K562 (cell line): ENCODE measurements around the gene SLC25A45. TPM values are rescaled to one million over a fixed set of nuclear protein-coding genes. Genes with fewer than 3 reads are reported as not detected.

Source experiments
- CBFB ChIP-seq: sonication (generic); formaldehyde crosslinking; IDR thresholded peaks from 2 replicates; pipeline ENCODE4 v1.4.0; 2020; ENCODE audit warnings: mild to moderate bottlenecking, missing genetic modification reagents
- ETV1 ChIP-seq: fragments of 450-650 bp; conservative IDR thresholded peaks from 2 replicates; pipeline ENCODE4 v1.6.1; 2016; ENCODE audit warnings: missing genetic modification characterization, control low read depth, low read depth, missing compliant biosample characterization
- KDM1A ChIP-seq, 2 experiments: fragments of 450-650 bp; IDR thresholded peaks; 2 replicates each; pipeline ENCODE4 v1.6.1; 2016; ENCODE audit warnings: mild to moderate bottlenecking in 2 of 2
- NFE2L1 ChIP-seq: fragments of 450-650 bp; IDR thresholded peaks from 2 replicates; pipeline ENCODE4 v1.6.1; 2016; ENCODE audit warnings: missing genetic modification characterization, low read depth, mild to moderate bottlenecking, missing compliant biosample characterization, moderate library complexity, borderline replicate concordance
- PTTG1 ChIP-seq: fragments of 450-650 bp; IDR thresholded peaks from 2 replicates; pipeline ENCODE4 v1.6.1; 2016; ENCODE audit warnings: low read depth, mild to moderate bottlenecking, missing genetic modification characterization, missing compliant biosample characterization
- RBM39 ChIP-seq: fragments of 200-400 bp; formaldehyde crosslinking; optimal IDR thresholded peaks from 2 replicates; pipeline ENCODE3; 2018; ENCODE audit warnings: low read depth, low read length
- SRF ChIP-seq, 2 experiments: fragments of 250-450, 450-650 bp in 1 of 2; sonication (Bioruptor Pico) in 1 of 2; sonication (generic) in 1 of 2; formaldehyde crosslinking; IDR thresholded peaks; 2 replicates each; pipeline versions ENCODE4 v1.5.0 to v1.5.1; 2020 to 2022; ENCODE audit warnings: mild to moderate bottlenecking in 1 of 2, missing genetic modification reagents in 1 of 2
- SUPT5H ChIP-seq: fragments of 450-650 bp; IDR thresholded peaks from 2 replicates; pipeline ENCODE4 v1.6.1; 2016
- TCF7L2 ChIP-seq: fragments of 150-350 bp; IDR thresholded peaks from 2 replicates; pipeline ENCODE4 v1.6.1; 2016; ENCODE audit warnings: low read depth, mild to moderate bottlenecking, low read length, moderate library complexity
- ZNF785 ChIP-seq: fragments of 250-450 bp; sonication (Bioruptor Pico); IDR thresholded peaks from 2 replicates; pipeline ENCODE4 v1.4.0; 2020; ENCODE audit warnings: mild to moderate bottlenecking
- polyA plus RNA-seq, 8 experiments: library from polyadenylated mRNA; depleted of rRNA in 4 of 8; stranded (reverse) in 5 of 8; unstranded in 3 of 8; fragments of >200 nt; fragmentation: Nextera tagmentation in 2 of 8; fragmentation: Illumina TruSeq in 1 of 8; extraction: Ambion mirVana in 2 of 8; extraction: Trizol in 1 of 8; gene quantifications; 2 replicates each; pipeline versions ENCODE4 v1.2.1 to v1.2.3, GENCODE V29; 2011 to 2014; ENCODE audit warnings: inconsistent platforms in 1 of 8, missing spikeins in 1 of 8
- total RNA-seq, 7 experiments: library from RNA; depleted of rRNA in 6 of 7; stranded (reverse); fragments of >200 nt in 6 of 7; fragmentation: Illumina TruSeq in 2 of 7; extraction: Trizol in 2 of 7; gene quantifications; 2 replicates each; pipeline versions ENCODE4 v1.2.1 to v1.2.3, GENCODE V29; 2011 to 2021; ENCODE audit warnings: low replicate concordance in 1 of 7
- TF ChIP-seq, protein P1 (sequence below): fragments of 250-450 bp; sonication (Bioruptor Pico); IDR thresholded peaks from 2 replicates; pipeline ENCODE4 v1.5.0; 2021
- TF ChIP-seq, protein P2 (sequence below): fragments of 450-650 bp; IDR thresholded peaks from 2 replicates; pipeline ENCODE4 v1.6.1; 2016; ENCODE audit warnings: mild to moderate bottlenecking, moderate library complexity
- TF ChIP-seq, protein P3 (sequence below): fragments of 250-450 bp; sonication (Bioruptor Pico); IDR thresholded peaks from 2 replicates; pipeline ENCODE4 v1.8.0; 2022; ENCODE audit warnings: moderate library complexity, mild to moderate bottlenecking, inconsistent platforms

SLC25A45 gene
- total and polyA plus RNA-seq, 9 of the 15 experiments (the other 6 are each of a cell fraction or from before 2014, with no cell fraction given) = 0.15 to 2.3 (median 0.68) TPM

DNA sequence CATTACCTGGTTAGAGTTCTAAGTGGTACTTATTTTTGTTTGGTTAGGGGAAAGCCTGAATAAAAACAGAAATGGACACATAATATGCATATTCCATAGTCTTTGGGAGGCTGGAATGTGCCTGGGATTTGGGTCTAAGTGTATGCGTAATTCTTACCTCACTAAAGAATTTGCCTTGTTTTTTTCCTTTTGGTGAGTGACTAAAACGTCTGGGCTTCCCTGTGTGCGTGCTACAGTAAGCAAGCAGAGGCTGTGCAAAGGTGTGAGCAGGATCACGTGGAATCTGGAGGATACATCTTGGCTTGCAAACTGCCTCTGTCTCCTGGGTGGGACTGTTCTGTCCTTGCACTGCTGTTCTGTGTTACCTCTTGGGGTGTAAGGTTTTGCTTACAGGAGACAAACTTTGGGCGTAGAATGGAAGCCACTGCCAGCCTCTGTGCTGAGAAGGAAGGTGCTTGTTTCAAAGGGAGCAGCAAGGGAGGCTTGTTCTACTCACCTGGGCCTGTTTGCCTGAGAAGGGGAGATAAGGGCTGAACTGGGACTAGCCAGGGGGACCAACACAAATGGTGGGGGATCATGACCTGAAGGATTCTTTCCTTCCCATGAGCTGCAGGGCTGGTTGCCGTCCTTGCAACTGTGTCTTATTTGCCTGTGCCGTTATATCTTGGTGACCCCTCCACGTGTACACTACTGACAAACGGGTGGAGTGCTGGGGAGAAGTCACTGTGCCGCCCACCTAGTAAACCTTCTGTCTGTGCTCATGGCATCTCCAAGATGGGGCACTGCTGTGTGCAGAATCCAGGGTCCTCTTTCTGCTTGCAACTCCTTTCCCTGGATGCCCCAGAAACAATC is 44.6 kb upstream of the SLC25A45 start (continued):
- no peak for TF ChIP-seq TCF7L2
- TF ChIP-seq RBM39 = no peak
- TF ChIP-seq, protein P1, sequence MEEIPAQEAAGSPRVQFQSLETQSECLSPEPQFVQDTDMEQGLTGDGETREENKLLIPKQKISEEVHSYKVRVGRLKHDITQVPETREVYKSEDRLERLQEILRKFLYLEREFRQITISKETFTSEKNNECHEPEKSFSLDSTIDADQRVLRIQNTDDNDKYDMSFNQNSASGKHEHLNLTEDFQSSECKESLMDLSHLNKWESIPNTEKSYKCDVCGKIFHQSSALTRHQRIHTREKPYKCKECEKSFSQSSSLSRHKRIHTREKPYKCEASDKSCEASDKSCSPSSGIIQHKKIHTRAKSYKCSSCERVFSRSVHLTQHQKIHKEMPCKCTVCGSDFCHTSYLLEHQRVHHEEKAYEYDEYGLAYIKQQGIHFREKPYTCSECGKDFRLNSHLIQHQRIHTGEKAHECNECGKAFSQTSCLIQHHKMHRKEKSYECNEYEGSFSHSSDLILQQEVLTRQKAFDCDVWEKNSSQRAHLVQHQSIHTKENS (CRISPR knock-in tag) = no peak
- TF ChIP-seq ETV1 (tag) = peak; percentile 13; the same call in 1 of the 2 replicates
- no peak for TF ChIP-seq ZNF785 (CRISPR knock-in tag)
- TF ChIP-seq KDM1A (IDR thresholded peaks at IDR 0.05) = no peak
- no peak for TF ChIP-seq CBFB (CRISPR knock-in tag)
- peak; percentile 91 for TF ChIP-seq SUPT5H
- TF ChIP-seq SRF (CRISPR knock-in tag; IDR thresholded peaks at IDR 0.05) = peak; percentile 49 to 54; a peak in 1 of 4 replicates
- TF ChIP-seq PTTG1 (tag) = no peak
- TF ChIP-seq, protein P2, sequence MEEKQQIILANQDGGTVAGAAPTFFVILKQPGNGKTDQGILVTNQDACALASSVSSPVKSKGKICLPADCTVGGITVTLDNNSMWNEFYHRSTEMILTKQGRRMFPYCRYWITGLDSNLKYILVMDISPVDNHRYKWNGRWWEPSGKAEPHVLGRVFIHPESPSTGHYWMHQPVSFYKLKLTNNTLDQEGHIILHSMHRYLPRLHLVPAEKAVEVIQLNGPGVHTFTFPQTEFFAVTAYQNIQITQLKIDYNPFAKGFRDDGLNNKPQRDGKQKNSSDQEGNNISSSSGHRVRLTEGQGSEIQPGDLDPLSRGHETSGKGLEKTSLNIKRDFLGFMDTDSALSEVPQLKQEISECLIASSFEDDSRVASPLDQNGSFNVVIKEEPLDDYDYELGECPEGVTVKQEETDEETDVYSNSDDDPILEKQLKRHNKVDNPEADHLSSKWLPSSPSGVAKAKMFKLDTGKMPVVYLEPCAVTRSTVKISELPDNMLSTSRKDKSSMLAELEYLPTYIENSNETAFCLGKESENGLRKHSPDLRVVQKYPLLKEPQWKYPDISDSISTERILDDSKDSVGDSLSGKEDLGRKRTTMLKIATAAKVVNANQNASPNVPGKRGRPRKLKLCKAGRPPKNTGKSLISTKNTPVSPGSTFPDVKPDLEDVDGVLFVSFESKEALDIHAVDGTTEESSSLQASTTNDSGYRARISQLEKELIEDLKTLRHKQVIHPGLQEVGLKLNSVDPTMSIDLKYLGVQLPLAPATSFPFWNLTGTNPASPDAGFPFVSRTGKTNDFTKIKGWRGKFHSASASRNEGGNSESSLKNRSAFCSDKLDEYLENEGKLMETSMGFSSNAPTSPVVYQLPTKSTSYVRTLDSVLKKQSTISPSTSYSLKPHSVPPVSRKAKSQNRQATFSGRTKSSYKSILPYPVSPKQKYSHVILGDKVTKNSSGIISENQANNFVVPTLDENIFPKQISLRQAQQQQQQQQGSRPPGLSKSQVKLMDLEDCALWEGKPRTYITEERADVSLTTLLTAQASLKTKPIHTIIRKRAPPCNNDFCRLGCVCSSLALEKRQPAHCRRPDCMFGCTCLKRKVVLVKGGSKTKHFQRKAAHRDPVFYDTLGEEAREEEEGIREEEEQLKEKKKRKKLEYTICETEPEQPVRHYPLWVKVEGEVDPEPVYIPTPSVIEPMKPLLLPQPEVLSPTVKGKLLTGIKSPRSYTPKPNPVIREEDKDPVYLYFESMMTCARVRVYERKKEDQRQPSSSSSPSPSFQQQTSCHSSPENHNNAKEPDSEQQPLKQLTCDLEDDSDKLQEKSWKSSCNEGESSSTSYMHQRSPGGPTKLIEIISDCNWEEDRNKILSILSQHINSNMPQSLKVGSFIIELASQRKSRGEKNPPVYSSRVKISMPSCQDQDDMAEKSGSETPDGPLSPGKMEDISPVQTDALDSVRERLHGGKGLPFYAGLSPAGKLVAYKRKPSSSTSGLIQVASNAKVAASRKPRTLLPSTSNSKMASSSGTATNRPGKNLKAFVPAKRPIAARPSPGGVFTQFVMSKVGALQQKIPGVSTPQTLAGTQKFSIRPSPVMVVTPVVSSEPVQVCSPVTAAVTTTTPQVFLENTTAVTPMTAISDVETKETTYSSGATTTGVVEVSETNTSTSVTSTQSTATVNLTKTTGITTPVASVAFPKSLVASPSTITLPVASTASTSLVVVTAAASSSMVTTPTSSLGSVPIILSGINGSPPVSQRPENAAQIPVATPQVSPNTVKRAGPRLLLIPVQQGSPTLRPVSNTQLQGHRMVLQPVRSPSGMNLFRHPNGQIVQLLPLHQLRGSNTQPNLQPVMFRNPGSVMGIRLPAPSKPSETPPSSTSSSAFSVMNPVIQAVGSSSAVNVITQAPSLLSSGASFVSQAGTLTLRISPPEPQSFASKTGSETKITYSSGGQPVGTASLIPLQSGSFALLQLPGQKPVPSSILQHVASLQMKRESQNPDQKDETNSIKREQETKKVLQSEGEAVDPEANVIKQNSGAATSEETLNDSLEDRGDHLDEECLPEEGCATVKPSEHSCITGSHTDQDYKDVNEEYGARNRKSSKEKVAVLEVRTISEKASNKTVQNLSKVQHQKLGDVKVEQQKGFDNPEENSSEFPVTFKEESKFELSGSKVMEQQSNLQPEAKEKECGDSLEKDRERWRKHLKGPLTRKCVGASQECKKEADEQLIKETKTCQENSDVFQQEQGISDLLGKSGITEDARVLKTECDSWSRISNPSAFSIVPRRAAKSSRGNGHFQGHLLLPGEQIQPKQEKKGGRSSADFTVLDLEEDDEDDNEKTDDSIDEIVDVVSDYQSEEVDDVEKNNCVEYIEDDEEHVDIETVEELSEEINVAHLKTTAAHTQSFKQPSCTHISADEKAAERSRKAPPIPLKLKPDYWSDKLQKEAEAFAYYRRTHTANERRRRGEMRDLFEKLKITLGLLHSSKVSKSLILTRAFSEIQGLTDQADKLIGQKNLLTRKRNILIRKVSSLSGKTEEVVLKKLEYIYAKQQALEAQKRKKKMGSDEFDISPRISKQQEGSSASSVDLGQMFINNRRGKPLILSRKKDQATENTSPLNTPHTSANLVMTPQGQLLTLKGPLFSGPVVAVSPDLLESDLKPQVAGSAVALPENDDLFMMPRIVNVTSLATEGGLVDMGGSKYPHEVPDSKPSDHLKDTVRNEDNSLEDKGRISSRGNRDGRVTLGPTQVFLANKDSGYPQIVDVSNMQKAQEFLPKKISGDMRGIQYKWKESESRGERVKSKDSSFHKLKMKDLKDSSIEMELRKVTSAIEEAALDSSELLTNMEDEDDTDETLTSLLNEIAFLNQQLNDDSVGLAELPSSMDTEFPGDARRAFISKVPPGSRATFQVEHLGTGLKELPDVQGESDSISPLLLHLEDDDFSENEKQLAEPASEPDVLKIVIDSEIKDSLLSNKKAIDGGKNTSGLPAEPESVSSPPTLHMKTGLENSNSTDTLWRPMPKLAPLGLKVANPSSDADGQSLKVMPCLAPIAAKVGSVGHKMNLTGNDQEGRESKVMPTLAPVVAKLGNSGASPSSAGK = no peak
- no peak for TF ChIP-seq NFE2L1 (tag)
- TF ChIP-seq, protein P3, sequence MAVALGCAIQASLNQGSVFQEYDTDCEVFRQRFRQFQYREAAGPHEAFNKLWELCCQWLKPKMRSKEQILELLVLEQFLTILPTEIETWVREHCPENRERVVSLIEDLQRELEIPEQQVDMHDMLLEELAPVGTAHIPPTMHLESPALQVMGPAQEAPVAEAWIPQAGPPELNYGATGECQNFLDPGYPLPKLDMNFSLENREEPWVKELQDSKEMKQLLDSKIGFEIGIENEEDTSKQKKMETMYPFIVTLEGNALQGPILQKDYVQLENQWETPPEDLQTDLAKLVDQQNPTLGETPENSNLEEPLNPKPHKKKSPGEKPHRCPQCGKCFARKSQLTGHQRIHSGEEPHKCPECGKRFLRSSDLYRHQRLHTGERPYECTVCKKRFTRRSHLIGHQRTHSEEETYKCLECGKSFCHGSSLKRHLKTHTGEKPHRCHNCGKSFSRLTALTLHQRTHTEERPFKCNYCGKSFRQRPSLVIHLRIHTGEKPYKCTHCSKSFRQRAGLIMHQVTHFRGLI (CRISPR knock-in tag) = no peak
